Stimulated activated CD4-positive, alpha-beta T cell treated with anti-CD3 and anti-CD28 coated beads, Interleukin-2, amount 100 ng/mL, for 4 hours (primary cell): Measurements from ENCODE around the gene TREX2.
"Not testable (repeated sequence)": the region's sequence is repeated elsewhere in the genome, so short reads cannot be mapped to it uniquely, and the experiment has no call there.

ENCODE experiments used
- DNase-seq: peaks from one replicate; pipeline ENCODE4 v3.0.0-alpha.2; 2020; ENCODE audit warnings: low read depth

TREX2 gene

DNA sequence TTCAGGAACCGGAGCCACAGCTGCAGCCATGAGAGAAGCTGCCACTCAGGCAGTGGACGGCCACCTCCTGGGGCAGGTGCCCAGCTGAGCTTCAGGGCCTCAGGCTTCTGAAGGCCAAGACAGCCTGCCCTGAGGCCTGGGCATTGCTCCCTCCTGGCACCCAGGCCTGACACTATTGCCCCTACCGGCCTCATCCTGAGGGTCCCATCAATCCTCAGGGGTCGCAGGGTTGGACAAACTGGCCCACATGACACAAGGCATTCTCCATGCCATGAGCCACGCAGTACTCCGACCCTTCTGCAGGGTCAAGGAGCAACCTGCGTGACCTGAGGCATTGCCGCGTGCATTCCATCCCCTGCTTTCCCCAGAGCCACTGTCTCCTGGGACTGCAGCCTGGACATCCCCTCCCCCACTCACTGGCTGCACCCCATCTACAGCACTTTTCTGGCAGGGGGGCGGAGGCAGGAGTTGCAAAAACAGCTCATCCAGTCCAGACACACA, 37.6 kb downstream of the TREX2 start:
- no peak for DNase-seq

DNA sequence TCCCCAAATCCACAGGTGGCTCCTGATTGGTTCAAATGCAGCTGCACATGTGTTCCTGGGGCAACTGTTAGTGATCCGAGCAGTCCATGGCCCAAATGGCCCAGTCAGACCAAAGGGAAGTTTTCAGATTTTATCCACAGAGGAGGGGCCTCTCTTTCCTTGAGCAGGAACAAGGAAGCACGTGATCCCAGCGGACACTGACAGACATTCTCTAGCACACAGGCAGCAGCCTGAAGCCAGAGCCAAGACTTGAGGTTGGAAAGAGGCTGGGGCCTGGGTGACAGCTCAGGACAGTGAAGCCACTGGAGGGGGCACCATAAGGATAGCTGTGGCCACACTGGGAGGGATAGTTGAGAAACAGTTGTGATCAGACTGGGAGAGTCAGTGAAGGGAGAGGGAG, 38.1 kb downstream of the TREX2 start:
- no peak for DNase-seq

DNA sequence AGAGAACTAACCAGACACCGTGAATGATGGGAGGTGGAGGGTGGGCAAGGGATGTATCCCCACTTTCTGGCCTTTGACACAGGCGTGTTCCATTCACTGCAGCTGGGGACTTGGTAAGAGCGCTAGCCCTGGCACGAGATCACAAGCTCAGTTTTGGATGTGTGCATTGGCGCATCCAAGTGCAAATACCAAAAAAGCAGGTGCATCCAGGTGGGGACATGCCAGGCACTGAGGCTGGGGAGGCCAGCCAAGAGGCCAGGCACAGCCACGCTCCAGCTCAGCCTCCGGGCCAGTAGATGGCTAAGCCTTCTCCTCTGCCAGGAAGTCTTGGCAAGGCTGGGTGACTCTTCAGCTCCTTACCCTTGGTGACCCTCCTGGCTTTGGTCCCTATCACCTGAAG, 39.0 kb downstream of the TREX2 start:
- DNase-seq = no peak

DNA sequence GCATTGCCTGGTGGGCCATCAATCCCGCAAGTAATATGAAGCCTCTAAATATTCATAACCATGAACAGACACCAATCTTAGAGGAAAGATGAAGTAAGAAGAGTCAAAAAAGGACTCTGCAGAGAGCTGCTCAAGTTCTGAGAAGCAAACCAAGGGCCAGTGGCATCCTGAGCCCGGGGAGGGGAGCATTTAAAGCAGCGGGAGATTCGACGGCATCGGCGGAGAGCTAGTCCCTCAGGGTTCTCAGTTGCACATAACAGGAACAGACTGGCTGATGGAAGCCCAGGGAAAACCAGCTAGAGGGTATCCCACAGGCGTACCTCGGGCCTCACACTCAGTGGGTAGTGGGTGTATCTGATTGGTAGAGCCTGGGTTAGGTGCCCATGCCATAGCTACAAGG, 39.8 kb downstream of the TREX2 start:
- no peak for DNase-seq

DNA sequence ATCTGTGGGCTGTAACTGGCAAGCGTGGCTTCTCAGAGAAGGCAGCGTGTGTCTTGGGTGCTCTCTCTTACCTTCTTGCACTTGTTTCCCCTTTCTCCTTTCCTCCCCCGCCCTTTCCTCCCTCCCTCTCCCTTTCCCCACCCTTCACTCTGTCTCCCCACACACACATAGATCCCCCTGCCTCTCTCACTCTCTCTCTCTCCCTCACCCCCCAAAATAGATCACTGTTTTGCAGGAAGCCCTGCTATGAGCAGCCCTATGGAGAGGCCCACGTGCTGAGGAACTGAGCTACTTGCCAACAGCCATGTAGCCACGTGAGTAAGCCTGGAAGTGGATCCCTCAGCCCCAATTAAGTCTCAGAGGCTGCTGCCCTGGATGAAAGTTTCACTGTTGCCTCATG, 40.4 kb downstream of the TREX2 start:
- DNase-seq = no peak

DNA sequence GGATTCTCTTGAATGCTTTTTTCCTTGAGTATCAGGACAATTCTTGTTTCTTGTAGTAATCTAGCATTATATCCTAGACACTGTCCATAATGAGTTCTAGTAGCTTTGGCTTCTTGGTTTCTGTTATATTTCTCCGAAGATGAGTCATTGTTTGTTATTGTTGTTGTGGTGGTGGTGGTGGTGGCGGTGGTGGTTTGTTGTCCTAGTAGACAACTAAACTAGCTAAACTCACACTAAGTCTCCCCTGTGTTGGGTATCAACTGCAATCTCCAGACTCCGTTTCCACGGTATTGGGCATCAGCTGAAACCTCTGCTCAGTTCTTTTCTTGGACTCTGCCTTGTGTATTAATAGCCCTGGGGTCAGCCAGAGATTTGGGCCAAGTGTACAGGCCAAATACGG, 41.5 kb downstream of the TREX2 start:
- DNase-seq = not testable (repeated sequence)

DNA sequence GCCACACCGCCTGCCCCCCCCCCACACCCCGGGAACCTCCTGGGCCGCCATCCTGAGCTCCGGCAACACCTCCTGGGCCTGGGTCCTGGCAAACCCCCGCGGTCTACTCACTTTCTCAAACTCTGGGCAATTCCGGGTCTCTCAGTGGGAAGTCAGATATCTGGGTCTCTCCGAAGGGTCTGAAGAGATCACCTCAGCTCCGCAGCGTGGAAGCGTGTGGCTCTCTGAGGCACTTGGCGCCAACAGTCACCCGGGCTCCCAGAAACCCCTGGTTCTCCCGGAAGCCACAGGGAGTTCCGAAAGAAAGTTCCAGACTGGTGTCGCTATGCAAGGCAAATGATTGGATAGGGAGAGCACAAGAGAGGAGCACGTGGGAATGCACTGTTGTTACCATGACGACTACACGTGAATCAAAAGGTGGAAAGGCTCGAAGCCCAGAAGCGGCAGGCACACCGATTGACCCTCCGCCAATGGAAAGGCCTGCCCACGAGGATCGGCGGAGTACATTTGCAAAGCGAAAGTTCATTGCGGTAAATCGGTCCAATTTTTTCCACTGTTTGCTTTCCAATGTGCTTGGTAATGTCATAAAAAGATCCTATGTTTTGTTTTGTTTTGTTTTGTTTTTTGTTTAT, 44.6 kb downstream of the TREX2 start, which contains the start of gene PNMA6E:
PNMA6E (minus strand) TSS at position 218 of the 632 bp plus-strand sequence. CDS start 2,501 bp downstream, outside the sequence.
- DNase-seq = no peak

DNA sequence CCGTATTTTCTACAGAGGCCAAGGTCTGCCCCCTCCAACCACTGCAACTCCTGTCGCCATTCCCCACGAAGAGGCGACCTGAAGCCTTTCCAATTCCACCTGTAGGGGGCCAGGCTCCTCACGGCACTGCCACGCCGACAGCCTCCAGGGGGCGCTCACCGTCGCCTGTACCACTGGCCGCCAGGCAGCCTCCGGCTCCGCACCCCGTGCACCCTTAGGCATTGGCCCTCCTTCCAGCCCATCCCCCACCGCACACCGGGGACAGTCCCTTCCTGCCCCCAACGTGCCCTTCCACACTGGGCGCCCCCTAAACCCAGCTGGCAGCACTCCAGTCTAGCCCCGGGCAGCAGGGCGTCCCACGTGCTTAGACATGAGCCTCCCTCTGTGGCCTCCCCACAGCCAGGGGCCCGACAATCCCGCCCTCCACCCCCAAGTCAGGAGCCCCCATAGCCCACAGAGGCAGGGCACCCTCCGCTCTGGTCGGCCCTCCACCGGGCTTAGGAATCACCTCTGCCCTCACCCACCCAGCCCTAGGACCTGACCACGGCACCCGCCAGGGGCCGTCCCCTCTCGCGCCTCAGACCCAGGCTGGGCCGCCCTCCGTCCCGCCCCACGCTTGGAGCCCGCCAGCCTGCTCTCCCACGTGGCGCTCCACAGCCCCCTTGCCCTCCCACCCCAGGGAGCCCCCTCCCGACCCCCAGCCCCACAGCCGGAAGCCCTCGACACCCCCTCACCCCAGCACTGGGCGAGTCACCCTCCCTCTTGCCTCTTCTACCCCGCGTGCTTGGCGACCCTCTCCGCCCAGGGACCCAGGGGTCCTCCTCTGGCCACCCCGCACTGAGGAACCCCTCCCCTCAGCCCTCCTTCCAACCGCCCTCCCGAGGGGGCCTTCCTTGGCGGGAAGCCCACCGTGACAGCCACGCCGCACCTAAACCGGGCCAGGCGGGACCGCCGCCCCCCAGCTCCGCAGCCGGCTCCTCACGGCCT, 45.4 kb downstream of the TREX2 start:
- DNase-seq = peak; percentile 12

DNA sequence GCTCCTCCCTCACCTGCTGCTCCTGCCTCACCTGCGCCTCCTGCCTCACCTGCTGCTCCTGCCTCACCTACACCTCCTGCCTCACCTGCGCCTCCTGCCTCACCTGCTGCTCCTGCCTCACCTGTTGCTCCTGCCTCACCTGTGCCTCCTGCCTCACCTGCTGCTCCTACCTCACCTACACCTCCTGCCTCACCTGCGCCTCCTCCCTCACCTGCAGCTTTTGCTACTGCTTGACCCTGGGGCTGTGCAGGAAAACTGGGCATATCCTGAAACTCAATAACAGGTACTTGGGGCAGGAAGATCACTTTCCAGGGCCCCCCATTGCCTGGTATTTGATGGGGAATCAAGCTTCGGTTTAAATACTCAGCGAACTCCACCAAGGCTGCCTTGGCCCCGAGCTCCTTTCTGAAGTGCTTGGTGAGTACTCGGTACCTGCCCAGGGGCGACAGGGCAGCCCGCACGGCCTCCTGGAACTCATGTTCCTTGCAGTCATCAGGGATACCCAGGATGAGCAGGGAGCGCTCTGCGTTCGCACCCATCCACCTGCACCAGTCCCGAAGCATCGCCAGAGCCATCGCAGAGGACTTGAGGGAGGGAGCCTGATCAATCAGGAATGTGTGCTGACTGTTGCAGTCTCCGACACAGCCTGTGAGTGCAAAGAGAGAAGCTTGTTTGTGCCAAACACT, 47.4 kb downstream of the TREX2 start:
- no peak for DNase-seq

DNA sequence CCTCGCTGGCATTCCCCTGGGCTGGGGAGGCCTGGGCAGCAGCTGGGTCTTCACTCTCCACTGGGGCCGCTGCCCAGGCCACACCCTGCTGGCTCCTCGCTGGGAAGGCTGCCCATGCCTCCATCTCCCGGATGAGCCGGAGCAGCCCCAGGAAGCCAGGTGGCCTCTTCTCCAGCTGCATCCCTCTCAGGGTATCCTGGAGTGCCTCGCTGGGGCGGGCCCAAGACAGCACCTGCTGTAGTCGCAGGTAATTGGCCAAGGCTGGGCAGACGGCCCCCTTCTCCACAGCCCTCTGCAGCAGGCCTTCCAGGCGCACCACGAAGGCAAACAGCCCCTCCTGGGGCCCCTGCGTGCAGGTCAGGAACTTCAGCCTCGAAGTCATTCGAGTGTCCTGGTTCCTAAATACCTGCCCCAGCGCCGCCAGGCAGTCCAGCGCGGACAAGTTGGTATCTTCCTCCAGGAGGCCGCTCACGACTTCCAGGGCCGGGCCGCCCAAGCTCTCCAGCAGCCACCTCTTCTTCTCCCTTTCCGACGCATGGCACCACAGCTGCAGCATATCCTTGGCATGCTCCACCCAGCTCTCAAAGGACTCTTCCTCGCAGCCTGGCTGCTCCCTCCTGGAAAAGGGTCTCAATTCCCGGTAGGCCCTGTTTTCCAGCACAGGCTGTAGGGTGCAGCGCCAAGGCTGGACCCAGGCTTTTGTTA, 48.4 kb downstream of the TREX2 start:
- no peak for DNase-seq

DNA sequence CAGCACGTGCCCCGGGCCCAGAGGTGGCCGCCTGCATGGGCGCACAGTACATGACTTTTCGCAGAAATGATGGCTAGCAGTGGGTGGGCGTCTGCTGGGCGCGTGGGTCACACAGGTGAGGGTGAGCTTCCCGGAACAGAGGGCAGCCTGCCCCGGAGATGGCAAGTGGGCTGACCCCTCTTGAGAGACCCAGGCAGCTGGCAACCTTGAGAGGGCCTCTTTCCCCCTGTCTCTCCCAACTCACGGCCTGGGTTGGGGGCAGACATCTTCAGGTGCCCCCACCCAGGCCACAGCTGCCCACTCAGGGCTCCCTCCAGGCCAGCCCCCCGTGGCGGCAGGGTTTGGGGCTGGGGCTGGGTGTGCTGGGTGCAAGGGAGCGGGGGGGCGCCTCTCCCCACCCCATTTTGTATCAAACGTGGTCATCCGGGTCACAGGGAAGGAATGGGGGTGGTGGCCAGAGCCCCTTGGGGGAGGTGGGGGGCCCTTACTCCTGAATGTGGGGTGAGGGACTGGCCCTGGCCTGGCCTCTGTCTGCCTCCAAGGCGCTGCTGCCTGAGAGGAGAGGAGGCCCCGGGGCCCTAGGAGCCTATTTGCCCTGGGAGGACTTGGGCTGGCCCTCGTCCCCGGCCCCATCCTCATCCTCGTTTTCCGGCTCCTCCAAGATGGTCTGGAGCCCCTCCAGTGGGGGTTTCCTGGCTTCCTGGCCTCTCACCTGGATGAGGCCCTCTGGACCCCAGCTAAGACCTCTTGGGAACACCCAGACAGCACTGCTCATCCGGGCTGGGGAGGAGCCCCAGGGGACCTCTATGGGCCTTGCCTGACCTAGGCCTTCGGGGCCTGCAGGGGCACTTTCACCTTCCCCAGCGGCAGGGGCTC, 49.3 kb downstream of the TREX2 start:
- DNase-seq = no peak

DNA sequence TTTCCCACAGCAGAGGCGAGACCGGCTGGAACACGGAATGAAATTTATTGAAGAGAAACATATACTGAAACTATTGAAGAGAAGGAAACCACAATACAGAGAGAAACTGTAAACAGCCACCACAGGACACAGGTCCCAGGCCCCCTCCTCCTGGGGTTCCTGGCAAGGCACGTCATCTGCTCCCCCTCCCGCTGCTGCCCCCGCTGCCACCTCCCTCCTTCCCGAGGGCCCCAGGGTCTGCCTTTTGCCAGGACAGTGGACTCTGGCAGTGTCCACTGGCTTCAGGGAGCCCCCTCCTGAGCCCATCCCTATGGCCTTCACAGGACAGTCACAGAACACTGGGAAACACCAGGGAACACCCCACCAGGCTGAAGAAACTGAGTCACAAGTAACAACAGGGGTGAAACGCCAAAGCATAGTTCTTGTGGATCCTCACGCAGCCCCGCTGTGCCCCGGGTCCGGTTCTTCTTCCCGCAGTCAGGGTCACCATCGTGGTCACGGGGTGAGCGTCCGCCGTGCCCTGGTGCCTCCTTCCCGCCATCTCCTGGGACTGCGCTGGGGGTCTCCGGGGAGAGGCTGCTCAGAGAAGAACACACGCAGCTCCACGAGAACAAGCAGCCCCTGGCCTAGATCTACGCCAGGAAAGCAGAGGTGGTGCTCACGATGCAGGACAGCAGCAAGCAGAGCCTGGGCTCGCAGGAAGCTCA, 50.1 kb downstream of the TREX2 start:
- no peak for DNase-seq

DNA sequence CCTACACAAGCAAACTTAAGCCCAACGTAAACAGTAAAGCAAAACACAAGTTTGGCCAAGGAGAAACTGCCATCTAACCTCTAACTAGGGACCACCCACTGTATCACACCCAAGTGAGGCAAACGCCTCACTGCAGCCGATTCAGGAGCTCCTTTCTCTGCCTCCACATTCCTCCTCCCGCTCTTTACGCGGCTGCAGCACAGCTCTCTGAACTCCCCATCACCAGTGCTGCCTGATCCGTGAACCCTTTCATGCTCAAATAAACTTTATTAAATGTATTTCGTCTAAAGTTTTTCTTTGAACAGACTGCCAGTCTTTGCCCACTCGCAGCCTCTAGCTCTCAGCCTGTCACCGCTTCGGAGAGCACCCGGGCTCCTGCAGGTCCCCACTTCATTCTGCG, 51.2 kb downstream of the TREX2 start:
- DNase-seq = no peak
